Loucy (cell line): ENCODE measurements around the gene KLHL2.

Experiments used
- CTCF ChIP-seq: fragments of 200-600 bp; sonication (generic); conservative IDR thresholded peaks from 2 replicates; pipeline ENCODE4 v1.5.1; 2014; ENCODE audit warnings: mild to moderate bottlenecking, antibody characterized with exemption, low read length
- EZH2phosphoT487 ChIP-seq: fragments of 200-600 bp; IDR thresholded peaks from 2 replicates; pipeline ENCODE4 v1.6.1; 2018; ENCODE audit warnings: antibody characterized with exemption, mild to moderate bottlenecking, moderate library complexity, borderline replicate concordance

GRCh38 chr4:165167650-165168049 lies 39.7 kb upstream of the KLHL2 start:
- no peak for TF ChIP-seq CTCF
- TF ChIP-seq EZH2phosphoT487, result no peak
